T-helper 2 cell treated with Interferon-gamma antibody and Interleukin-4, amounts not matched to agents 5 μg/mL and 100 μg/mL, for 36 hours (primary cell): ENCODE measurements around the gene FOXA2.

ENCODE experiments used
- DNase-seq: peaks from one replicate; pipeline ENCODE4 v3.0.0; 2021; ENCODE audit warnings: low spot score
- H3K27ac Mint-ChIP-seq: one replicate; pipeline ENCODE4 v1.8.0; 2021; ENCODE audit warnings: mild to moderate bottlenecking, mixed read lengths
- H3K27me3 Mint-ChIP-seq: one replicate; pipeline ENCODE4 v1.8.0; 2021; ENCODE audit warnings: low read depth, mixed read lengths
- H3K36me3 Mint-ChIP-seq: one replicate; pipeline ENCODE4 v1.8.0; 2021; ENCODE audit warnings: low read depth, mixed read lengths
- H3K4me1 Mint-ChIP-seq: one replicate; pipeline ENCODE4 v1.8.0; 2021; ENCODE audit warnings: low read depth, mixed read lengths
- H3K4me3 Mint-ChIP-seq: one replicate; pipeline ENCODE4 v1.8.0; 2022; ENCODE audit warnings: mild to moderate bottlenecking, moderate library complexity, mixed read lengths
- H3K9me3 Mint-ChIP-seq: one replicate; pipeline ENCODE4 v1.8.0; 2021; ENCODE audit warnings: mixed read lengths

Gene FOXA2

GRCh38 chr20:22568872-22569344 lies 15.5 kb downstream of the FOXA2 start:
- DNase-seq = no peak
- peaks cover 82% of the 10 kb centered on the region for H3K27me3 Mint-ChIP-seq
- no peaks in the 10 kb centered on the region for H3K4me1 Mint-ChIP-seq
- no peak overlapping the region for H3K4me3 Mint-ChIP-seq
- no peaks in the 10 kb centered on the region for H3K36me3 Mint-ChIP-seq
- H3K27ac Mint-ChIP-seq = no peak overlapping the region
- no peaks in the 10 kb centered on the region for H3K9me3 Mint-ChIP-seq

GRCh38 chr20:22567944-22568871 lies 16.2 kb downstream of the FOXA2 start:
- no peaks in the 10 kb centered on the region for H3K9me3 Mint-ChIP-seq
- peaks cover 83% of the 10 kb centered on the region for H3K27me3 Mint-ChIP-seq
- H3K4me3 Mint-ChIP-seq = no peak overlapping the region
- no peak overlapping the region for H3K27ac Mint-ChIP-seq
- no peaks in the 10 kb centered on the region for H3K36me3 Mint-ChIP-seq
- no peaks in the 10 kb centered on the region for H3K4me1 Mint-ChIP-seq
- DNase-seq = no peak

GRCh38 chr20:22566876-22567658 lies 17.3 kb downstream of the FOXA2 start:
- no peaks in the 10 kb centered on the region for H3K9me3 Mint-ChIP-seq
- no peak for DNase-seq
- peaks cover 81% of the 10 kb centered on the region for H3K27me3 Mint-ChIP-seq
- no peak overlapping the region for H3K27ac Mint-ChIP-seq
- H3K4me1 Mint-ChIP-seq = no peaks in the 10 kb centered on the region
- no peaks in the 10 kb centered on the region for H3K36me3 Mint-ChIP-seq
- no peak overlapping the region for H3K4me3 Mint-ChIP-seq

GRCh38 chr20:22563062-22563965 lies 21.1 kb downstream of the FOXA2 start:
- H3K36me3 Mint-ChIP-seq = no peaks in the 10 kb centered on the region
- H3K27ac Mint-ChIP-seq = no peak overlapping the region
- H3K4me1 Mint-ChIP-seq = no peaks in the 10 kb centered on the region
- no peaks in the 10 kb centered on the region for H3K9me3 Mint-ChIP-seq
- H3K4me3 Mint-ChIP-seq = no peak overlapping the region
- DNase-seq = no peak
- peaks cover 84% of the 10 kb centered on the region for H3K27me3 Mint-ChIP-seq

GRCh38 chr20:22562620-22563019 lies 21.8 kb downstream of the FOXA2 start:
- peaks cover 80% of the 10 kb centered on the region for H3K27me3 Mint-ChIP-seq

GRCh38 chr20:22561965-22562577 lies 22.3 kb downstream of the FOXA2 start:
- no peak for DNase-seq
- no peak overlapping the region for H3K4me3 Mint-ChIP-seq
- H3K4me1 Mint-ChIP-seq = no peaks in the 10 kb centered on the region
- H3K27me3 Mint-ChIP-seq = peaks cover 75% of the 10 kb centered on the region
- H3K9me3 Mint-ChIP-seq = no peaks in the 10 kb centered on the region
- no peak overlapping the region for H3K27ac Mint-ChIP-seq
- no peaks in the 10 kb centered on the region for H3K36me3 Mint-ChIP-seq

More at GRCh38 chr20:22562620-22563019, 21.8 kb downstream of the FOXA2 start:
- Mint-ChIP-seq H3K36me3 (no peaks in the 10 kb centered on the region), H3K9me3 (no peaks in the 10 kb centered on the region), H3K4me3 (no peak overlapping the region), H3K4me1 (no peaks in the 10 kb centered on the region), H3K27ac (no peak overlapping the region)
- no peak for DNase-seq

GRCh38 chr20:22560817-22561216 lies 23.6 kb downstream of the FOXA2 start:
- peaks cover 65% of the 10 kb centered on the region for H3K27me3 Mint-ChIP-seq

GRCh38 chr20:22559711-22560318 lies 24.6 kb downstream of the FOXA2 start:
- H3K36me3 Mint-ChIP-seq = no peaks in the 10 kb centered on the region
- H3K27ac Mint-ChIP-seq = no peak overlapping the region
- DNase-seq = no peak
- H3K27me3 Mint-ChIP-seq = peaks cover 57% of the 10 kb centered on the region
- H3K9me3 Mint-ChIP-seq = no peaks in the 10 kb centered on the region
- H3K4me1 Mint-ChIP-seq = no peaks in the 10 kb centered on the region
- H3K4me3 Mint-ChIP-seq = no peak overlapping the region

More at GRCh38 chr20:22560817-22561216, 23.6 kb downstream of the FOXA2 start:
- no peaks in the 10 kb centered on the region for H3K4me1 Mint-ChIP-seq
- no peak overlapping the region for H3K27ac Mint-ChIP-seq
- no peak overlapping the region for H3K4me3 Mint-ChIP-seq
- H3K9me3 Mint-ChIP-seq = no peaks in the 10 kb centered on the region
- no peaks in the 10 kb centered on the region for H3K36me3 Mint-ChIP-seq
- no peak for DNase-seq

GRCh38 chr20:22557403-22558276 lies 26.7 kb downstream of the FOXA2 start:
- Mint-ChIP-seq H3K9me3 (no peaks in the 10 kb centered on the region), H3K4me1 (no peaks in the 10 kb centered on the region), H3K4me3 (no peak overlapping the region), H3K36me3 (no peaks in the 10 kb centered on the region), H3K27ac (no peak overlapping the region), H3K27me3 (peaks cover 39% of the 10 kb centered on the region)
- DNase-seq = no peak

- H3K36me3 Mint-ChIP-seq = no peaks in the 10 kb centered on the region
- peaks cover 29% of the 10 kb centered on the region for H3K27me3 Mint-ChIP-seq
- no peaks in the 10 kb centered on the region for H3K4me1 Mint-ChIP-seq
- H3K9me3 Mint-ChIP-seq = no peaks in the 10 kb centered on the region
- no peak overlapping the region for H3K27ac Mint-ChIP-seq
- H3K4me3 Mint-ChIP-seq = no peak overlapping the region
- DNase-seq = no peak
Measured at GRCh38 chr20:22556565-22557056, 27.8 kb downstream of the FOXA2 start.

- H3K4me1 Mint-ChIP-seq = no peaks in the 10 kb centered on the region
- no peaks in the 10 kb centered on the region for H3K36me3 Mint-ChIP-seq
Measured at GRCh38 chr20:22555791-22556564, 28.4 kb downstream of the FOXA2 start.

More at GRCh38 chr20:22555791-22556564, 28.4 kb downstream of the FOXA2 start:
- H3K9me3 Mint-ChIP-seq = no peaks in the 10 kb centered on the region
- no peak overlapping the region for H3K27ac Mint-ChIP-seq
- no peak for DNase-seq
- H3K27me3 Mint-ChIP-seq = peaks cover 24% of the 10 kb centered on the region
- no peak overlapping the region for H3K4me3 Mint-ChIP-seq
